PC-3 (cell line): ENCODE measurements around the gene SLC25A30. TPM values are rescaled to one million over a fixed set of nuclear protein-coding genes. Genes with fewer than 3 reads are reported as not detected.
"Not testable (repeated sequence)": the region's sequence is repeated elsewhere in the genome, so short reads cannot be mapped to it uniquely, and the experiment has no call there.

Source experiments
- ATAC-seq: fragments of 200-7000 bp; cut with Tn5 transposase; 2 replicates; pipeline ENCODE4 v1.9.1; 2020; ENCODE audit warnings: mild to moderate bottlenecking, moderate library complexity
- BruUV-seq: library from RNA; stranded (reverse); fragments of 400-500 nt; replicated peaks from 2 replicates; lab custom pipeline; 2021; lab: Mats Ljungman, UMichigan
- CTCF ChIA-PET: fragments of 300-600 bp; sonication (Branson Sonifier 250); formaldehyde crosslinking; loops from one replicate; lab custom pipeline; 2022; ENCODE audit warnings: antibody characterized with exemption; lab: Charles Lee
- POLR2A ChIA-PET: fragments of 300-600 bp; sonication (Branson Sonifier 250); formaldehyde crosslinking; loops from one replicate; lab custom pipeline; 2022; ENCODE audit warnings: antibody characterized with exemption; ENCODE audit not compliant: unreplicated experiment; lab: Charles Lee
- DNase-seq: peaks from one replicate; pipeline ENCODE4 v3.0.0-alpha.2; 2015
- H2AFZ ChIP-seq: fragments of 300-600 bp; sonication (generic); 2 replicates; pipeline ENCODE4 v1.6.0; 2016; ENCODE audit warnings: antibody characterized with exemption, low read length
- H3F3A ChIP-seq: fragments of 300-600 bp; sonication (generic); one replicate; pipeline ENCODE4 v1.6.0; 2017; ENCODE audit warnings: antibody characterized with exemption, low read length, control low read depth, mild to moderate bottlenecking; ENCODE audit not compliant: unreplicated experiment
- H3K27ac ChIP-seq: fragments of 300-600 bp; sonication (generic); 2 replicates; pipeline ENCODE4 v1.5.1; 2016; ENCODE audit warnings: mild to moderate bottlenecking, low read length
- H3K27me3 ChIP-seq: fragments of 300-600 bp; sonication (generic); 2 replicates; pipeline ENCODE4 v1.6.1; 2016; ENCODE audit warnings: low read length, mixed read lengths
- H3K36me3 ChIP-seq: fragments of 300-600 bp; sonication (generic); 2 replicates; pipeline ENCODE4 v1.6.1; 2016; ENCODE audit warnings: low read depth, mixed run types, low read length, mixed read lengths
- H3K4me1 ChIP-seq: fragments of 300-600 bp; sonication (generic); 2 replicates; pipeline ENCODE4 v1.5.1; 2016; ENCODE audit warnings: low read length; ENCODE audit not compliant: insufficient read depth
- H3K4me2 ChIP-seq: fragments of 300-600 bp; sonication (generic); 2 replicates; pipeline ENCODE4 v1.6.0; 2016; ENCODE audit warnings: low read length
- H3K4me3 ChIP-seq: fragments of 300-600 bp; sonication (generic); 2 replicates; pipeline ENCODE4 v1.5.1; 2016; ENCODE audit warnings: mild to moderate bottlenecking, low read length, mixed read lengths
- H3K79me2 ChIP-seq: fragments of 300-600 bp; sonication (generic); 2 replicates; pipeline ENCODE4 v1.6.1; 2017; ENCODE audit warnings: low read length, mixed read lengths
- H3K9ac ChIP-seq: fragments of 300-600 bp; sonication (generic); 2 replicates; pipeline ENCODE4 v1.6.0; 2016; ENCODE audit warnings: mild to moderate bottlenecking, low read length
- H3K9me2 ChIP-seq: fragments of 300-600 bp; sonication (generic); replicated peaks from 2 replicates; pipeline ENCODE4 v1.6.1; 2016; ENCODE audit warnings: mixed run types, low read length, mixed read lengths
- H3K9me3 ChIP-seq: fragments of 300-600 bp; sonication (generic); 2 replicates; pipeline ENCODE4 v1.6.1; 2016; ENCODE audit warnings: low read length, mixed read lengths
- H4K20me1 ChIP-seq: fragments of 300-600 bp; sonication (generic); 2 replicates; pipeline ENCODE4 v1.6.1; 2016; ENCODE audit warnings: low read length, mixed read lengths
- EZH2 ChIP-seq: fragments of 300-600 bp; sonication (generic); IDR thresholded peaks from one replicate; pipeline ENCODE4 v1.6.1; 2017; ENCODE audit warnings: antibody characterized with exemption, mild to moderate bottlenecking, low read length; ENCODE audit not compliant: unreplicated experiment
- EZH2phosphoT487 ChIP-seq: fragments of 300-600 bp; sonication (generic); IDR thresholded peaks from 2 replicates; pipeline ENCODE4 v1.6.1; 2018; ENCODE audit warnings: mild to moderate bottlenecking, antibody characterized with exemption, low read length, borderline replicate concordance
- intact Hi-C: fragments of 100-400 bp; cut with micrococcal nuclease; formaldehyde crosslinking; loops from 2 replicates; pipeline ENCODE4 v1.9.0; 2023
- total RNA-seq: library from RNA; depleted of rRNA; stranded (reverse); fragments of >200 nt; gene quantifications from 2 replicates; pipeline ENCODE4 v1.2.3, GENCODE V29; 2014; rRNA removed
- TF ChIP-seq, protein P1 (sequence below): fragments of 300-600 bp; sonication (generic); conservative IDR thresholded peaks from 2 replicates; pipeline ENCODE4 v1.5.1; 2017; ENCODE audit warnings: antibody characterized with exemption, low read depth, mild to moderate bottlenecking, low read length

SLC25A30 gene
- total RNA-seq, 1 experiment from 2014 or later: 8.0 TPM

GRCh38 chr13:45350152-45350551 lies 68.0 kb downstream of the SLC25A30 start:
- no peaks in the 10 kb centered on the region for H3K9me3 ChIP-seq
- no peaks in the 10 kb centered on the region for H3K36me3 ChIP-seq
- H3K4me1 ChIP-seq: no peaks in the 10 kb centered on the region
- ATAC-seq (no peak), DNase-seq (no peak)
- no peak overlapping the region for H3K4me3 ChIP-seq
- no TSS peak for BruUV-seq
- ChIA-PET CTCF (no interaction called here), POLR2A (no interaction called here)
- no peak overlapping the region for H2AFZ ChIP-seq
- H3F3A ChIP-seq: no peaks in the 10 kb centered on the region
- H3K4me2 ChIP-seq: no peak overlapping the region
- H3K27me3 ChIP-seq: no peaks in the 10 kb centered on the region
- H3K27ac ChIP-seq: no peak overlapping the region
- H3K79me2 ChIP-seq: no peaks in the 10 kb centered on the region
- TF ChIP-seq, protein P1, sequence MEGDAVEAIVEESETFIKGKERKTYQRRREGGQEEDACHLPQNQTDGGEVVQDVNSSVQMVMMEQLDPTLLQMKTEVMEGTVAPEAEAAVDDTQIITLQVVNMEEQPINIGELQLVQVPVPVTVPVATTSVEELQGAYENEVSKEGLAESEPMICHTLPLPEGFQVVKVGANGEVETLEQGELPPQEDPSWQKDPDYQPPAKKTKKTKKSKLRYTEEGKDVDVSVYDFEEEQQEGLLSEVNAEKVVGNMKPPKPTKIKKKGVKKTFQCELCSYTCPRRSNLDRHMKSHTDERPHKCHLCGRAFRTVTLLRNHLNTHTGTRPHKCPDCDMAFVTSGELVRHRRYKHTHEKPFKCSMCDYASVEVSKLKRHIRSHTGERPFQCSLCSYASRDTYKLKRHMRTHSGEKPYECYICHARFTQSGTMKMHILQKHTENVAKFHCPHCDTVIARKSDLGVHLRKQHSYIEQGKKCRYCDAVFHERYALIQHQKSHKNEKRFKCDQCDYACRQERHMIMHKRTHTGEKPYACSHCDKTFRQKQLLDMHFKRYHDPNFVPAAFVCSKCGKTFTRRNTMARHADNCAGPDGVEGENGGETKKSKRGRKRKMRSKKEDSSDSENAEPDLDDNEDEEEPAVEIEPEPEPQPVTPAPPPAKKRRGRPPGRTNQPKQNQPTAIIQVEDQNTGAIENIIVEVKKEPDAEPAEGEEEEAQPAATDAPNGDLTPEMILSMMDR: no peak
- TF ChIP-seq EZH2phosphoT487 (no peak), EZH2 (no peak)
- intact Hi-C loops: no loop called here
- no peaks in the 10 kb centered on the region for H4K20me1 ChIP-seq
- no peaks in the 10 kb centered on the region for H3K9me2 ChIP-seq
- H3K9ac ChIP-seq: no peak overlapping the region

DNA sequence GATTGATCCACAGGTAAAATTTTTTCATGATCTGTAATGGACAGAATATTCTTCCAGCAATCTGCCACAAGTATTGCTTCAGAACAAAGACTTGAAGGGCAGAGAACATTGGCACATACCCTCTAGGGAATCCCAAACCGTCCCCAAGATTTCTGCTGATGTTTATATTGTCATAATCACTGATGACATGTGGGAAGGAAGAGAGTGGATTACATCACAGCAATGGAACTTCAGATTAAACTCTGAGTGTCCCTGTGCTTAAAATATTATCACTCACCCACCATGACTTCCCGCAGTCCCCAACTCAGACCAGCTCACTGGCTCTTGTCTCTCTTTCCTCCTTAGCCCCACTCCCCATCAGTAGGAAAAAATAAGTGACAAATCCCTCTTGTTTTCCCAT lies 68.7 kb downstream of the SLC25A30 start:
- Histone ChIP-seq H3K36me3 (no peaks in the 10 kb centered on the region), H3K27ac (no peak overlapping the region), H3F3A (no peaks in the 10 kb centered on the region), H3K9me2 (no peaks in the 10 kb centered on the region), H3K4me3 (no peak overlapping the region), H3K4me2 (no peak overlapping the region), H3K79me2 (no peaks in the 10 kb centered on the region), H3K27me3 (no peaks in the 10 kb centered on the region), H4K20me1 (no peaks in the 10 kb centered on the region), H3K4me1 (no peaks in the 10 kb centered on the region), H3K9me3 (no peaks in the 10 kb centered on the region), H3K9ac (no peak overlapping the region), H2AFZ (no peak overlapping the region)
- ChIA-PET CTCF (no interaction called here), POLR2A (no interaction called here)
- DNase-seq: no peak
- intact Hi-C loops: no loop called here
- ATAC-seq: no peak
- TF ChIP-seq, protein P1: no peak
- TF ChIP-seq EZH2phosphoT487 (no peak), EZH2 (no peak)
- BruUV-seq: no TSS peak

DNA sequence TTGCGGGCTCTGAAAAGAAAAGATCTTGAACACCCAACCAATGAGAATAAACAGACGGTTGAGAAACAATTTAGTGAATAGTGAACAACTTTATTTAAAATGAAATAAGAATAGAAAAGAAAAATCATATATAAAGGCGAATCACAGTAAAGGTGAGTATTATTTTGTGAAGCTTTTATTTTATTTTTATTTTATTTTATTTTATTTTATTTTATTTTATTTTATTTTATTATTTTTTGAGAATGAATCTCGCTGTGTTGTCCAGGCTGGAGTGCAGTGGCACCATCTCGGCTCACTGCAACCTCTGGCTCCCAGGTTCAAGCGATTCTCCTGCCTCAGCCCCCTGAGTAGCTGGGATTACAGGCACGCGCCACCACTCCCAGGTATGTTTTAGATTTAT lies 74.1 kb downstream of the SLC25A30 start:
- H3F3A ChIP-seq, H3K9me3 ChIP-seq, H3K9me2 ChIP-seq, H2AFZ ChIP-seq, intact Hi-C loops, ATAC-seq, H3K4me2 ChIP-seq, POLR2A ChIA-PET, H3K4me3 ChIP-seq, H3K27me3 ChIP-seq, H3K27ac ChIP-seq, CTCF ChIA-PET, DNase-seq, H3K9ac ChIP-seq, BruUV-seq, H3K4me1 ChIP-seq: not testable (repeated sequence)
- Histone ChIP-seq H4K20me1 (peaks cover 17% of the 10 kb centered on the region), H3K79me2 (peaks cover 37% of the 10 kb centered on the region), H3K36me3 (peaks cover 13% of the 10 kb centered on the region)

Other genes starting within 250 kb of the SLC25A30 start
- not detected in 2 replicates for gene KCTD4, start 217.3 kb downstream of the SLC25A30 start, total RNA-seq
- 948 and 982 TPM in 2 replicates for gene TPT1, start 77.2 kb downstream of the SLC25A30 start, total RNA-seq
- gene COG3, start 46.6 kb upstream of the SLC25A30 start, total RNA-seq: 28.8 and 30.8 TPM in 2 replicates
- gene ERICH6B, start 197.4 kb upstream of the SLC25A30 start, total RNA-seq: not detected in 2 replicates